Suprapubic skin (tissue), 4 donors: ENCODE results near the gene SMG6. TPM values are rescaled to one million over a fixed set of nuclear protein-coding genes. Genes with fewer than 3 reads are reported as not detected.

ENCODE experiments used
- DNase-seq, 2 donors: peaks; one replicate each; pipeline ENCODE4 v3.0.0-alpha.2; 2019; ENCODE audit warnings: low spot score in 2 of 2
- H3K27ac ChIP-seq: fragments of 200-600 bp; sonication (generic); one replicate; pipeline ENCODE4 v1.5.1; 2019
- H3K27me3 ChIP-seq: fragments of 200-600 bp; sonication (generic); one replicate; pipeline ENCODE4 v1.5.1; 2019
- H3K36me3 ChIP-seq: fragments of 200-600 bp; sonication (generic); one replicate; pipeline ENCODE4 v1.5.1; 2019
- H3K4me1 ChIP-seq: fragments of 200-600 bp; sonication (generic); one replicate; pipeline ENCODE4 v1.5.1; 2019
- H3K4me3 ChIP-seq: fragments of 200-600 bp; sonication (generic); one replicate; pipeline ENCODE4 v1.5.1; 2019; ENCODE audit warnings: mild to moderate bottlenecking
- H3K9me3 ChIP-seq: fragments of 200-600 bp; sonication (generic); one replicate; pipeline ENCODE4 v1.5.1; 2019
- EP300 ChIP-seq: sonication (generic); formaldehyde crosslinking; IDR thresholded peaks from one replicate; pipeline ENCODE4 v1.6.1; 2017; ENCODE audit warnings: antibody characterized with exemption
- POLR2A ChIP-seq, 2 donors: fragments of 450-650 bp; IDR thresholded peaks; one replicate each; pipeline ENCODE4 v1.6.1; 2017; ENCODE audit warnings: antibody characterized with exemption in 2 of 2, mild to moderate bottlenecking in 2 of 2, moderate library complexity in 2 of 2
- POLR2AphosphoS5 ChIP-seq, 3 donors: sonication (generic); formaldehyde crosslinking; IDR thresholded peaks; one replicate each; pipeline ENCODE4 v1.6.1; 2017; ENCODE audit warnings: antibody characterized with exemption in 3 of 3
- WGBS: methylation state at CpG from one replicate; pipeline ENCODE4 v1.1.5; 2018; 5-methylcytosine and 5-hydroxymethylcytosine counted together
- total RNA-seq, 4 donors: library from RNA; depleted of rRNA; stranded (reverse); fragments of >200 nt; gene quantifications; one replicate each; pipeline ENCODE4 v1.1.0, GENCODE V29; 2016
- TF ChIP-seq, protein P1 (sequence below), 2 donors: fragments of 200-600 bp in 1 of 2; fragments of 450-650 bp in 1 of 2; sonication (generic) in 1 of 2; IDR thresholded peaks; one replicate each; pipeline ENCODE4 v1.5.1; 2016 to 2019; ENCODE audit warnings: antibody characterized with exemption in 2 of 2, mild to moderate bottlenecking in 1 of 2, moderate library complexity in 1 of 2

SMG6 gene
- total RNA-seq, 4 donors from 2014 or later, result 29.6 to 58.6 (median 45.5) TPM

DNA sequence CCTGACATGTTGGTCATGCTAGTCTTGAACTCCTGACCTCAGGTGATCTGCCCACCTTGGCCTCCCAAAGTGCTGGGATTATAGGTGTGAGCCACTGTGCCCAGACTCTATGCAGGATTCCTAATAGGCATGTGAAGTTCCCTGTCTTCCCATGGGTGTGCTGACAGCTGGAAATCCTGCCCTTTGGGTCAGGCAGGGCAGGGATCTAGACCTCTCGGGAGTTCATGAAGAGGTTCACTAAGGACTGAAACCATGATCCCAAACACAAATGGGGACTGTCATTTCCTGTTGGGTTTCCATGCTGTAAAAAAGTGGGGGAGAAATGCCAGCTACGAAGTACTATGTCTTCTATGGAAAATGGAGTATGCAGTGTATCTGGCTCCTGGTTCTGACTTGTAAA lies 196.5 kb downstream of the SMG6 start:
- H3K27ac ChIP-seq, result no peak overlapping the region

DNA sequence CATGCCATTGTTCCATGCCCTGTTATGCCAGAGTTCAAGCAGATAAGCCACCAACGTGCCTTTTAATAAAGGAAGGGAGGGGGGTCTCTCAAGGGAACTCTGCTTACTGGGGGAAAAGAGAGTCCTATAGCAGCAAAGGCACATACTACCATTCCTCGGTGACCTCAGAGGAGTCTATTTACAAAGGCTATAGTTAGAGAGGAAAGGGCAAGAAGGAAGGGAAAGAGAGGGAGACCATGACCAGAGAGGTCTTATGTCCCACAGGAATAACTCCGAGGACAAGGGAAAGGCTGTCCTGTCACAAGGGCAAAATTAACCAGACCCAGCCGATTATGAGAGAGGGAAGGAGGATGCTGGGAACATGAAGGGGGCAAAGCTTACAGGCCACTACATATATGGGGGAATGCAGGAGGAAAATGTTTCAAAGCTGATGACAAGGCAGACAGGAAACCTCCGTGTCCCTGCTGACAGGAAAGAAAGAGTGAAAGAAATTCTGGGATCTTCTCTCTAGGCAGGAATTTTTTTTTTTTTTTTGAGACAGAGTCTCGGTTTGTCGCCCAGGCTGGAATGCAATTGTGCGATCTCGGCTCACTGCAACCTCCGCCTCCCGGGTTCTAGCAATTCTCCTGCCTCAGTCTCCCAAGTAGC lies 197.2 kb downstream of the SMG6 start:
- no peak for DNase-seq
- H3K27ac ChIP-seq, result peak overlapping the region; percentile 11
- H3K4me1 ChIP-seq, result peaks cover 40% of the 10 kb centered on the region
- no peak overlapping the region for H3K4me3 ChIP-seq
- H3K9me3 ChIP-seq, result no peaks in the 10 kb centered on the region
- no peaks in the 10 kb centered on the region for H3K36me3 ChIP-seq
- WGBS, result 67% methylated on average over 11 of the region's 11 CpGs
- no peaks in the 10 kb centered on the region for H3K27me3 ChIP-seq
- TF ChIP-seq POLR2A (IDR thresholded peaks at IDR 0.05), result no peak
- no peak for TF ChIP-seq POLR2AphosphoS5 (IDR thresholded peaks at IDR 0.05)
- TF ChIP-seq, protein P1, sequence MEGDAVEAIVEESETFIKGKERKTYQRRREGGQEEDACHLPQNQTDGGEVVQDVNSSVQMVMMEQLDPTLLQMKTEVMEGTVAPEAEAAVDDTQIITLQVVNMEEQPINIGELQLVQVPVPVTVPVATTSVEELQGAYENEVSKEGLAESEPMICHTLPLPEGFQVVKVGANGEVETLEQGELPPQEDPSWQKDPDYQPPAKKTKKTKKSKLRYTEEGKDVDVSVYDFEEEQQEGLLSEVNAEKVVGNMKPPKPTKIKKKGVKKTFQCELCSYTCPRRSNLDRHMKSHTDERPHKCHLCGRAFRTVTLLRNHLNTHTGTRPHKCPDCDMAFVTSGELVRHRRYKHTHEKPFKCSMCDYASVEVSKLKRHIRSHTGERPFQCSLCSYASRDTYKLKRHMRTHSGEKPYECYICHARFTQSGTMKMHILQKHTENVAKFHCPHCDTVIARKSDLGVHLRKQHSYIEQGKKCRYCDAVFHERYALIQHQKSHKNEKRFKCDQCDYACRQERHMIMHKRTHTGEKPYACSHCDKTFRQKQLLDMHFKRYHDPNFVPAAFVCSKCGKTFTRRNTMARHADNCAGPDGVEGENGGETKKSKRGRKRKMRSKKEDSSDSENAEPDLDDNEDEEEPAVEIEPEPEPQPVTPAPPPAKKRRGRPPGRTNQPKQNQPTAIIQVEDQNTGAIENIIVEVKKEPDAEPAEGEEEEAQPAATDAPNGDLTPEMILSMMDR (IDR thresholded peaks at IDR 0.05), result no peak

More for the DNA sequence above, 196.5 kb downstream of the SMG6 start:
- Histone ChIP-seq H3K9me3 (no peaks in the 10 kb centered on the region), H3K4me3 (no peak overlapping the region), H3K36me3 (no peaks in the 10 kb centered on the region), H3K4me1 (peaks cover 37% of the 10 kb centered on the region), H3K27me3 (no peaks in the 10 kb centered on the region)
- TF ChIP-seq, protein P1 (IDR thresholded peaks at IDR 0.05), result no peak
- TF ChIP-seq EP300 (no peak), POLR2A (IDR thresholded peaks at IDR 0.05) (no peak)
- DNase-seq, result no peak
- WGBS, result 65% methylated on average over 2 of the region's 2 CpGs

DNA sequence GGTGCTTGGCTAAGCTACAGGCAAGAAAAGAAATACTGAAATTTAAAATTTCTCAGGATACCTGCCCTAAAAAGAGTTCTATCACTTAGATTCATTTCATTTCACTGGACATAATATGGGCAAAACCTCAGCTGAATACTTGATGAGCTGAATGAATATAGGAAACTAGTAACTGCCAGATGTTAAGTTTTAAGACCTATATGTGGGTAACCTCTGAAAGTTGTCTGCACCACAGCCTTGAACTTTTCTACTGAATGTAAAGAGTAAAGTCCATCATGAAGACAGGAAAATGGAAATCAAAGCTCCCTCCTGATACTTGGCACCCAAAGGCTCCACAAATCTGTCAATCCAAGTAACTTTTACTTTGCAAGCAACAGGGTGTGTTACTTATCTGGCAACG lies 197.9 kb downstream of the SMG6 start:
- no peak for TF ChIP-seq POLR2A (IDR thresholded peaks at IDR 0.05)
- TF ChIP-seq POLR2AphosphoS5 (IDR thresholded peaks at IDR 0.05), result no peak
- TF ChIP-seq EP300, result no peak
- TF ChIP-seq, protein P1 (IDR thresholded peaks at IDR 0.05), result no peak
- H3K9me3 ChIP-seq, result no peaks in the 10 kb centered on the region
- no peaks in the 10 kb centered on the region for H3K27me3 ChIP-seq
- H3K4me1 ChIP-seq, result peaks cover 42% of the 10 kb centered on the region
- no peak overlapping the region for H3K27ac ChIP-seq
- DNase-seq, result no peak
- H3K4me3 ChIP-seq, result no peak overlapping the region
- H3K36me3 ChIP-seq, result no peaks in the 10 kb centered on the region
- WGBS, result 39% methylated on average over 1 of the region's 1 CpG

DNA sequence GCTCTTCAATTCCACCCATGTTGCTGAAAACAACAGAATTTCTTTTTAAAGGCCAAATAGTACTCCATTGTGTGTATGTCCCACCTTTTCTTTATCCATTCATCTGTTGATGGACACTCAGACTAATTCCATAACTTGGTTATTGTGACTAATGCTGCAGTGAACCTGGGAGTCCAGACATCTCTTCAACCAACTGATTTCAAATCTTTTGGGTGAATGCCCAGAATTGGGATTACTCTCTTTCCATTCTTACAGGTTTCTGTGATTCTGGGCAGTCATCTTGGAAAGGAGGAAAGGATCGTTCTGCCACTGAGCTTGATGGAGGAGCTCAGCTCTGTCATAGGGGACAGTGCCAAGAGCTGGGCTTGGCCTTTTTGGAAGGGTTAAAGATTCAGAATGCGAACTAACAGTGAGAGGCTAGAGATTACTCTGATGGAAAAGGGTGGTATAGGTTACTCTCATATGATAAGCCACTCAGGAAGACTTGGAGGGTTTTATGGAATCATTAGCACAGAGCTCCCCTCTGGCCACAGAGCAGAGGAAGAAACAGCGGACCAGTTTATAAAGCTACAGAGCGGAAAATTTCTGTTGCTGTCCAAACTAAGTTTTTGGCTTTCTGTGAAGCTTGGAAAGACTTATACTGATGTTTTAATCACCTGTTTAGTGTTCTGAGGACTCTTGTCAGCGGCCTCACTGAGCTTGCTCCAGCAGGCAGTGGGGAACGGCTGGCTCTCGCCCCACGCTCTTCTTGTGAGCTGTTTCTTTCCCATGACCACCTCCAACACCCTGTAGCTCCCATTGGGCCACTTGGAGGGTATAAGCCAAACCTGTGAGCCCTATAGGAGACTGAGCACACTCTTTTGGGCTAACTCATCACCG lies 200.4 kb downstream of the SMG6 start:
- peak in 1 of 2 donors; percentile 18 for DNase-seq
- H3K27me3 ChIP-seq, result no peaks in the 10 kb centered on the region
- H3K4me3 ChIP-seq, result no peak overlapping the region
- TF ChIP-seq EP300, result no peak
- no peak for TF ChIP-seq POLR2AphosphoS5 (IDR thresholded peaks at IDR 0.05)
- TF ChIP-seq, protein P1 (IDR thresholded peaks at IDR 0.05), result no peak
- TF ChIP-seq POLR2A (IDR thresholded peaks at IDR 0.05), result no peak
- no peak overlapping the region for H3K27ac ChIP-seq
- no peaks in the 10 kb centered on the region for H3K36me3 ChIP-seq
- no peaks in the 10 kb centered on the region for H3K9me3 ChIP-seq
- H3K4me1 ChIP-seq, result peaks cover 38% of the 10 kb centered on the region
- WGBS, result 81% methylated on average over 9 of the region's 9 CpGs
